SU-DHL-6 (cell line): ENCODE data around the gene CAPN12.

Source experiments
- CTCF ChIP-seq: fragments of 200-600 bp; sonication (generic); IDR thresholded peaks from one replicate; pipeline ENCODE4 v1.5.1; 2017; ENCODE audit warnings: antibody characterized with exemption, mild to moderate bottlenecking, low read length, moderate library complexity; ENCODE audit not compliant: insufficient read depth, poor library complexity, severe bottlenecking
- EZH2phosphoT487 ChIP-seq: fragments of 200-600 bp; sonication (generic), shearing (Covaris generic); conservative IDR thresholded peaks from 2 replicates; pipeline ENCODE4 v1.6.1; 2018; ENCODE audit warnings: mild to moderate bottlenecking, antibody characterized with exemption, low read length, moderate library complexity, mixed read lengths

- TF ChIP-seq CTCF (no peak), EZH2phosphoT487 (no peak)
Observed at GRCh38 chr19:38690832-38691231, 53.4 kb downstream of the CAPN12 start.
